A549 (cell line): ENCODE measurements around the gene TMEM132D.

Source experiments
- CEBPB ChIP-seq, 2 experiments: fragments of >200 bp in 1 of 2; sonication (Bioruptor Twin) in 1 of 2; formaldehyde crosslinking in 1 of 2; IDR thresholded peaks; 2 replicates each; pipeline ENCODE4 v1.6.1; 2012 to 2016
- CTCF ChIP-seq: fragments of >200 bp; sonication (Bioruptor Twin); formaldehyde crosslinking; IDR thresholded peaks from 3 replicates; pipeline ENCODE4 v1.5.1; 2016
- EP300 ChIP-seq, 2 experiments: fragments of >200 bp; sonication (Bioruptor Twin); formaldehyde crosslinking; IDR thresholded peaks; 2 replicates in 1 of 2; 3 replicates in 1 of 2; pipeline ENCODE4 v1.6.1; 2016 to 2017
- FOSL2 ChIP-seq, 2 experiments: fragments of 450-650 bp in 1 of 2; fragments of >200 bp in 1 of 2; sonication (Bioruptor Twin) in 1 of 2; formaldehyde crosslinking; IDR thresholded peaks; 2 replicates each; pipeline versions ENCODE4 v1.5.0 to v1.6.1; 2016 to 2020; ENCODE audit warnings: mild to moderate bottlenecking in 1 of 2, moderate library complexity in 1 of 2
- HDAC2 ChIP-seq: fragments of 200-600 bp; sonication (generic); IDR thresholded peaks from 2 replicates; pipeline ENCODE4 v1.6.1; 2016
- JUN ChIP-seq, 2 experiments: fragments of >200 bp; sonication (Bioruptor Twin); formaldehyde crosslinking; IDR thresholded peaks; 2 replicates in 1 of 2; 3 replicates in 1 of 2; pipeline ENCODE4 v1.6.1; 2016 to 2017
- MAX ChIP-seq: IDR thresholded peaks from 2 replicates; pipeline ENCODE4 v1.6.1; 2012
- MYC ChIP-seq: IDR thresholded peaks from 2 replicates; pipeline ENCODE4 v1.6.1; 2012; ENCODE audit warnings: mild to moderate bottlenecking, inconsistent platforms, low read length, improper control_type of control experiment, borderline replicate concordance
- NFE2L2 ChIP-seq: fragments of 150-350 bp; conservative IDR thresholded peaks from 2 replicates; pipeline ENCODE4 v1.6.1; 2014; ENCODE audit warnings: low read length
- POLR2A ChIP-seq: IDR thresholded peaks from 2 replicates; pipeline ENCODE4 v1.6.1; 2012; ENCODE audit warnings: mild to moderate bottlenecking, low read length
- RFX5 ChIP-seq: fragments of 450-650 bp; IDR thresholded peaks from 2 replicates; pipeline ENCODE4 v1.7.1; 2014; ENCODE audit warnings: antibody characterized with exemption, mild to moderate bottlenecking, moderate library complexity
- USF2 ChIP-seq: fragments of 450-650 bp; IDR thresholded peaks from 2 replicates; pipeline ENCODE4 v1.6.1; 2014; ENCODE audit warnings: antibody characterized with exemption
- TF ChIP-seq, protein P1 (sequence below): fragments of 200-600 bp; sonication (generic); IDR thresholded peaks from 2 replicates; pipeline ENCODE4 v1.6.1; 2016; ENCODE audit warnings: antibody characterized with exemption, mild to moderate bottlenecking, moderate library complexity

GRCh38 chr12:129279771-129280170 lies 624.1 kb downstream of the TMEM132D start:
- no peak for TF ChIP-seq FOSL2 (IDR thresholded peaks at IDR 0.05)
- no peak for TF ChIP-seq FOSL2 (CRISPR knock-in tag; IDR thresholded peaks at IDR 0.05)
- TF ChIP-seq RFX5, result no peak
- TF ChIP-seq, protein P1, sequence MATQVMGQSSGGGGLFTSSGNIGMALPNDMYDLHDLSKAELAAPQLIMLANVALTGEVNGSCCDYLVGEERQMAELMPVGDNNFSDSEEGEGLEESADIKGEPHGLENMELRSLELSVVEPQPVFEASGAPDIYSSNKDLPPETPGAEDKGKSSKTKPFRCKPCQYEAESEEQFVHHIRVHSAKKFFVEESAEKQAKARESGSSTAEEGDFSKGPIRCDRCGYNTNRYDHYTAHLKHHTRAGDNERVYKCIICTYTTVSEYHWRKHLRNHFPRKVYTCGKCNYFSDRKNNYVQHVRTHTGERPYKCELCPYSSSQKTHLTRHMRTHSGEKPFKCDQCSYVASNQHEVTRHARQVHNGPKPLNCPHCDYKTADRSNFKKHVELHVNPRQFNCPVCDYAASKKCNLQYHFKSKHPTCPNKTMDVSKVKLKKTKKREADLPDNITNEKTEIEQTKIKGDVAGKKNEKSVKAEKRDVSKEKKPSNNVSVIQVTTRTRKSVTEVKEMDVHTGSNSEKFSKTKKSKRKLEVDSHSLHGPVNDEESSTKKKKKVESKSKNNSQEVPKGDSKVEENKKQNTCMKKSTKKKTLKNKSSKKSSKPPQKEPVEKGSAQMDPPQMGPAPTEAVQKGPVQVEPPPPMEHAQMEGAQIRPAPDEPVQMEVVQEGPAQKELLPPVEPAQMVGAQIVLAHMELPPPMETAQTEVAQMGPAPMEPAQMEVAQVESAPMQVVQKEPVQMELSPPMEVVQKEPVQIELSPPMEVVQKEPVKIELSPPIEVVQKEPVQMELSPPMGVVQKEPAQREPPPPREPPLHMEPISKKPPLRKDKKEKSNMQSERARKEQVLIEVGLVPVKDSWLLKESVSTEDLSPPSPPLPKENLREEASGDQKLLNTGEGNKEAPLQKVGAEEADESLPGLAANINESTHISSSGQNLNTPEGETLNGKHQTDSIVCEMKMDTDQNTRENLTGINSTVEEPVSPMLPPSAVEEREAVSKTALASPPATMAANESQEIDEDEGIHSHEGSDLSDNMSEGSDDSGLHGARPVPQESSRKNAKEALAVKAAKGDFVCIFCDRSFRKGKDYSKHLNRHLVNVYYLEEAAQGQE, result no peak
- TF ChIP-seq MAX, result no peak
- TF ChIP-seq EP300 (IDR thresholded peaks at IDR 0.05), result no peak
- no peak for TF ChIP-seq CTCF
- no peak for TF ChIP-seq CEBPB (IDR thresholded peaks at IDR 0.05)
- TF ChIP-seq MYC, result no peak
- no peak for TF ChIP-seq POLR2A
- no peak for TF ChIP-seq USF2
- no peak for TF ChIP-seq HDAC2
- no peak for TF ChIP-seq JUN (IDR thresholded peaks at IDR 0.05)
- no peak for TF ChIP-seq NFE2L2
